Testis (tissue), 3 donors: Measurements from ENCODE around the gene GCNT1. TPM values are rescaled to one million over a fixed set of nuclear protein-coding genes. Genes with fewer than 3 reads are reported as not detected.

Source experiments
- DNase-seq: peaks from one replicate; pipeline ENCODE4 v3.0.0-alpha.2; 2019
- H3K27ac ChIP-seq, 2 donors: fragments of 200-600 bp; sonication (generic); one replicate each; pipeline ENCODE4 v1.5.1; 2019
- H3K27me3 ChIP-seq: fragments of 200-600 bp; sonication (generic); one replicate; pipeline ENCODE4 v1.5.1; 2019
- H3K36me3 ChIP-seq: fragments of 200-600 bp; sonication (generic); one replicate; pipeline ENCODE4 v1.5.1; 2017; ENCODE audit warnings: low read depth; ENCODE audit errors: missing control alignments
- H3K4me1 ChIP-seq: fragments of 200-600 bp; sonication (generic); one replicate; pipeline ENCODE4 v1.5.1; 2019
- H3K4me3 ChIP-seq, 2 donors: fragments of 200-600 bp; sonication (generic); one replicate each; pipeline ENCODE4 v1.5.1; 2017 to 2019
- H3K9me3 ChIP-seq: fragments of 200-600 bp; sonication (generic); one replicate; pipeline ENCODE4 v1.5.1; 2017
- CTCF ChIP-seq, 3 experiments: fragments of 450-650 bp in 2 of 3; fragments of 200-600 bp in 1 of 3; sonication (generic) in 1 of 3; IDR thresholded peaks; one replicate each; pipeline ENCODE4 v1.5.1; 2016 to 2019; ENCODE audit warnings: antibody characterized with exemption in 3 of 3, mild to moderate bottlenecking in 2 of 3, moderate library complexity in 1 of 3
- POLR2A ChIP-seq: fragments of 450-650 bp; IDR thresholded peaks from one replicate; pipeline ENCODE4 v1.6.1; 2017; ENCODE audit warnings: antibody characterized with exemption, mild to moderate bottlenecking, moderate library complexity
- WGBS, 2 donors: methylation state at CpG; one replicate each; pipeline ENCODE4 v1.1.5; 2018; 5-methylcytosine and 5-hydroxymethylcytosine counted together
- intact Hi-C: fragments of 100-400 bp; cut with DNase I; formaldehyde crosslinking; loops from one replicate; pipeline ENCODE4 v1.15.1; 2023; ENCODE audit warnings: low total_unique reads
- polyA plus RNA-seq: library from polyadenylated mRNA; stranded (reverse); fragments of 350-450 nt; fragmentation: Illumina TruSeq; extraction: RNeasy Lipid Tissue Mini Kit (QIAGEN cat#74804); gene quantifications from one replicate; pipeline ENCODE4 v1.2.3, GENCODE V29; 2014; ENCODE audit warnings: low read depth, low replicate concordance; ENCODE audit not compliant: insufficient read depth
- total RNA-seq, 2 donors: library from RNA; depleted of rRNA; stranded (reverse); fragments of >200 nt; gene quantifications; one replicate each; pipeline ENCODE4 v1.2.3, GENCODE V29; 2016

Gene GCNT1
- total and polyA plus RNA-seq, 3 donors from 2014 or later: 2.1 to 7.5 (median 6.0) TPM

- Histone ChIP-seq H3K27me3 (no peaks in the 10 kb centered on the region), H3K4me3 (no peak overlapping the region), H3K4me1 (peaks cover 3% of the 10 kb centered on the region), H3K36me3 (no peaks in the 10 kb centered on the region), H3K27ac (no peak overlapping the region), H3K9me3 (no peaks in the 10 kb centered on the region)
- intact Hi-C loops: loop anchor here (10.0 kb wide), 1 partner anchor 263 kb away; no protein-coding TSS in a partner anchor
- 92 to 93% methylated on average over 10 of the region's 10 CpGs for WGBS, 2 donors
- TF ChIP-seq POLR2A (no peak), CTCF (IDR thresholded peaks at IDR 0.05) (no peak)
- DNase-seq: no peak
Measured at GRCh38 chr9:76441551-76442322, 17.2 kb upstream of the GCNT1 start.

- Histone ChIP-seq H3K9me3 (no peaks in the 10 kb centered on the region), H3K27me3 (no peaks in the 10 kb centered on the region), H3K4me3 (no peak overlapping the region), H3K36me3 (no peaks in the 10 kb centered on the region), H3K27ac (no peak overlapping the region), H3K4me1 (peaks cover 3% of the 10 kb centered on the region)
- no peak for DNase-seq
- no peak for TF ChIP-seq POLR2A
- TF ChIP-seq CTCF (IDR thresholded peaks at IDR 0.05): no peak
- 80 to 90% methylated on average over 3 of the region's 3 CpGs for WGBS, 2 donors
- intact Hi-C loops: loop anchor here (10.0 kb wide), 1 partner anchor 261 kb away; no protein-coding TSS in a partner anchor
Measured at GRCh38 chr9:76443887-76444286, 15.1 kb upstream of the GCNT1 start.

- no peak overlapping the region for H3K4me3 ChIP-seq
- TF ChIP-seq CTCF (IDR thresholded peaks at IDR 0.05) (no peak), POLR2A (no peak)
- peaks cover 3% of the 10 kb centered on the region for H3K4me1 ChIP-seq
- intact Hi-C loops: loop anchor here (10.0 kb wide), 1 partner anchor 260 kb away; no protein-coding TSS in a partner anchor
- H3K27ac ChIP-seq: no peak overlapping the region
- no peak for DNase-seq
- 71 to 86% methylated on average over 5 of the region's 5 CpGs for WGBS, 2 donors
- H3K9me3 ChIP-seq: no peaks in the 10 kb centered on the region
- H3K27me3 ChIP-seq: no peaks in the 10 kb centered on the region
- H3K36me3 ChIP-seq: no peaks in the 10 kb centered on the region
Measured at GRCh38 chr9:76444322-76444929, 14.6 kb upstream of the GCNT1 start.

- Histone ChIP-seq H3K27me3 (no peaks in the 10 kb centered on the region), H3K9me3 (no peaks in the 10 kb centered on the region), H3K4me1 (peaks cover 3% of the 10 kb centered on the region), H3K36me3 (no peaks in the 10 kb centered on the region), H3K27ac (no peak overlapping the region), H3K4me3 (no peak overlapping the region)
- intact Hi-C loops: loop anchor here (10.0 kb wide), 1 partner anchor 259 kb away; no protein-coding TSS in a partner anchor
- DNase-seq: no peak
- no peak for TF ChIP-seq POLR2A
- TF ChIP-seq CTCF (IDR thresholded peaks at IDR 0.05): no peak
Measured at GRCh38 chr9:76445976-76446375, 13.0 kb upstream of the GCNT1 start.
